Measurements from ENCODE around the gene CCDC194.
A peak's percentile ranks its signal among the peaks of the same experiment; 100 is the strongest.
"Not testable (repeated sequence)": the region's sequence is repeated elsewhere in the genome, so short reads cannot be mapped to it uniquely, and the experiment has no call there.

Gene CCDC194

DNA sequence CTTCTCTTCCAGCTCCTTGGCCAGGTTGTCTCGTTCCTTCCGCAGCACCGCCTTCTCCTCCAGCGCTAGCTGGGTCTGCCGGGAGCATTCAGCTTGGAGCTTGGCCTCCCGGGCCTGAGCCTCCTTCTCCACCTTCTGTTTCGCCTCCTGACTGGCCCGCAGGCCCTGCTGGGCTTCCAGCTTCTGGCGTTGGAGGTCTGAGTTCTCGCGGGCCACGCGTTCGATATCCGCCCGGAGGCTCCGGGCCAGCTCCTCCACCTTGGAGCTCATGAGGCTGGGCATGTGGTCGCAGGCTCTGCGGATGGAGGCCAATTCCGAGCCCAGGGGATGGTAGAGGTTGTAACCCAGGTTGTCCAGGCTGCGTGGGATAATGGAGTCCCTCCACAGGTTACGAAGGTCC lies 28.6 kb downstream of the CCDC194 start:
- DNase-seq = no peak

DNA sequence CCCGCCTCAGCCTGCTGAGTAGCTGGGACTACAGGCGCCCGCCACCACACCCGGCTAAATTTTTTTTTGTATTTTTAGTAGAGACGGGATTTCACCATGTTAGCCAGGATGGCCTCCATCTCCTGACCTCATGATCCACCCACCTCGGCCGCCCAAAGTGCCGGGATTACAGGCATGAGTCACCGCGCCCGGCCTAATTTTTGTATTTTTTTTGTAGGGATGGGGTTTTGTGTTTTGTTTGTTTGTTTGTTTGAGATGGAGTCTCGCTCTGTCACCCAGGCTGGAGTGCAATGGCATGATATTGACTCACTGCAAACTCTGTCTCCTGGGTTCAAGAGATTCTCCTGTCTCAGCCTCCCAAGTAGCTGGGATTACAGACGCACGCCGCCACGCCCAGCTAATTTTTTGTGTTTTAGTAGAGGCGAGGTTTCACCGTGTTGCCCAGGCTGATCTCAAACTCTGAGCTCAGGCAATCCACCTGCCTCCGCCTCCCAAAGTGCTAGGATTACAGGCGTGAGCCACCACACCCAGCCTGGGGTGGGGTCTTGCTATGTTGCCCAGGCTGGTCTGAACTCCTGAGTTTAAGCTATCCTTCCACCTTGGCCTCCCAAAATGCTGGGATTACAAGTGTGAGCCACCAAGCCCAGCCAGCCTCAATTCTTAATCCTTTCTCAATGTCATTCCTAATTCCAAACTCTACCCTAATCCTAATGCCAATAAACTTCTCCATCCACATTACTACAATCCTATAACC lies 30.0 kb downstream of the CCDC194 start:
- not testable (repeated sequence) for DNase-seq

DNA sequence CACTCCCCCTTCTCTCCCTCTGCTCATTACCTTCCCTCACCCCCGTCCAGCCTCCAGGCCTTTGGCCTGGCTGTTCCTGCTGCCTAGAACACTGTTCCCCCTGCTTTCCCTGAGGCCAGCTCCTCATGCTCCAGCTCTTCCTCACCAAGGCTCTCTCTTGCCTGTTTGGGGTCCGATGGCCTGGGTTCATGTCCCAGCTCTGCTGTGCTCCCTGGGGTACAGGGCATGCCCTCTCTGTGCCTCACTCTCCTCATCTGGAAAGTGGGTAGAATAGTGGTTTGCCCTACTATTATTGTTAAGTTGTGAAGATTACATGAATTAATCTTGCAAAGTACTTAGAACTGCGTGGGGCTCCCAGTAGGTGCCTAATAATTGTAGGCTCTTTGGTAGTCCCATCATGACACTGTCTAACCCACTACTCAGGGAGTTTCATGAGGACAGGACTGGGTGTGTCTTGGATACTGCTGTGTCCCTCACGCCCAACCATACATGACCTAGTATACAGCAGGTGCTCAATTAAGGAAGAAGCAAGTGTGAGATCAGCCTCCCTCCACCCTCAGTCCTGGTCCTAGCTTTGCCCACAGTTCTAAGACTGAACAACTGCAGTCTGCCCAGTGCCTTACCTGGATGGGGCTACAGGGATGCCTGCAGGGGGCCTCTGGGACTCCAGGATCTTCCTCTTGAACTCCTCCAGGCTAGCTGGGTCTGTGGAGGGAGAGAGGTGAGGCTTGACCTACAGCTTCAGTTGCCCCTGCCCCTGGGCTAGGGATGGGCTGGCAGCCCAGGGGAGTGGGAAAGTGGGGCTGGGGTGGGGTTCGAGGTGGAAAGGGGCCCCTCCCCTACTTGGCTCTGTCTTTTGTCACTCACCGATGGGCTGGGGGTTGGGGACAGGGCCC lies 33.8 kb downstream of the CCDC194 start:
- no peak for DNase-seq

- DNase-seq = no peak
Measured at GRCh38 chr19:17358395-17358794, 35.6 kb downstream of the CCDC194 start.

DNA sequence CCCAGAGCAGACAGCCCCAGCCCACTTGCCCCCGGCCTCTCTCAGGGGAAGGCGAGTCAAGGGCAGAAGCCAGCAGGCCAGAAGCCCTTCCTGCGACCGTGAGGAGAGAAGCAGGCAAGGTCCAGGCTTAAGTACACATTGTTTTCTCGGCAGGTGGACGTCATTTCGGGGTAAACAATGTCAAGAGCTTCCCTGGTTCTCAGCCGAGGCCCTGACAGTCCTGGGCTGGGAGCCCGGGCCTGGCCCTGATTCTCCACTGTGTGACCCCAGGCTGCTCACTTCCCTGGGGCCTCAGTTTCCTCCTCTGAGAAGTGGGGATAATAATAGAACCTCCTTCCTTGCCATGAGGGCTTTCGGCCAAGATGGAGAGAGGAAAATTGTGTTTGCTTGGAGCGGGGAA lies 36.3 kb downstream of the CCDC194 start:
- no peak for DNase-seq

- no peak for DNase-seq
Measured at GRCh38 chr19:17357078-17357666, 36.8 kb downstream of the CCDC194 start.

DNA sequence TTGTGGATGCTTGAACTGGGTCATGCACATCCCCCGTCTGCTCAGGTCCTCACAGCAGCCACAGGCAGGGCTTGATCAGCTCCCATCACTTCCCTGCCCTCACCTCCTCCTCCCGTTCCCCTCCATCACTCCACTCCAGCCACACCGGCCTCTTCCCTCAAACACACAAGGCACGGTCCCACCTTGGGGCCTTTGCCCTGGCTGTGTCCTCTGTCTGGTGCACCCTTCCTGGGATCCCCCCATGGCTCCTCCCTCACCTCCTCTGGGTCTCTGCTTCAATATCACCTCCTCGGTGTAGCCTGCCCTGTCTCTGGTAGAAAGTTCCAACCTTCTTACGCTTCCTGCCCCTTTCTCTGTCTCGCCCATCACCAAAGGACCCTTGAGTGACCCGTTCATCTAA lies 40.6 kb downstream of the CCDC194 start:
- DNase-seq = no peak

DNA sequence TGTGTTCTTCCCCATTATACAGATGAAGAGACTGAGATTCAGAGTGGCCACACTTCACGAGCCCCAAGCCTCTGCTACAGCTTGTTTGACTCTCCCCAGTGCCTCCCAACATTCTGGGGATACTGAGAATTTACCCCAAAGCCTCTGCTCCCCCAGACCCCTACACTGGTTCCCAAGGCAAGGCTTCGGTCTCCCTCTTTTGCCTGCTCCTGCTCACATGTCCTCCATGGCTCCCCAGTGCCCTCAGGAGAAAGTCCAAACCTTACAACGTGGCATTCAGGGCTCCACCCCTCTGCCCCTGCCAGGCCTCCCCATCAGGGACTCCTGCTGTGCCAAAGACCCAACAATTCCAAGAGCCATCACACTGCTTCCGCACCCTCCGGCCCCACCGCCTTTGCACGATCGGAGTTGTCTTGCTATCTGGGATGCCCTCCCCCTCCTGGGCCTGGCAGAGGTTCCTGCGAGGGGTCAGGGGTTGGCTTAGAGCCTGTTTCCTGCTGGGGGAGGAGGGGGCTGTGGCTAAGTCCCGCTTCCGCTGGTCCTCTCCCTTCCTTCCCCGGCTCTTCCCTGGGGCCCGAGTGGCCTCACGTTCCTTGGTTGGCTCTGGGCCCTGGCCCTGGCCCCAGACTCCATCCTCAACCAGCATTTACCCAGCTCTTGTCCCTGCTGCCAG lies 41.3 kb downstream of the CCDC194 start:
- no peak for DNase-seq

- no peak for DNase-seq
Measured at GRCh38 chr19:17351815-17352435, 42.1 kb downstream of the CCDC194 start.

DNA sequence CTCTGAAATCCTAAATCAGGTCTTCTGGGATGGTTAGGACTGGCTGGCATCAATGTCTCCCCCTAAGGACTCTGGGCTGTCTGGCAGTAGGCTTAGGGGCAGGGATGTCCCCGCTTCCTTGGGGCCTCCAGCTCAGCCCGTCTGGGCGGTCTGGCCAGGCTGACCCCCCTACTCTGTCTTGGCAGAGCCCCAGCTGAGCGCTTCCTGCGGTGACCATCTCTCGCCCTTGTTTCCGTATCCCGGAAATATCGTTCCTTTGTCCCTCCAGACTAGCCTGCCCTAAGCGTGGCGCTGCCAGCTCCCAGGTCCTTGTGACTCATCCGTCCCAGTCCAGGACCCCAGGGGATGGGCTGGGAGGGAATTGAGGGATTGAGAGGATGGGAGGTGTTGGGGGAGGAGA lies 45.3 kb downstream of the CCDC194 start:
- DNase-seq = no peak

GRCh38 chr19:17347877-17348276 lies 46.1 kb downstream of the CCDC194 start:
- DNase-seq = no peak

- DNase-seq = no peak
Measured at GRCh38 chr19:17347361-17347760, 46.6 kb downstream of the CCDC194 start.

DNA sequence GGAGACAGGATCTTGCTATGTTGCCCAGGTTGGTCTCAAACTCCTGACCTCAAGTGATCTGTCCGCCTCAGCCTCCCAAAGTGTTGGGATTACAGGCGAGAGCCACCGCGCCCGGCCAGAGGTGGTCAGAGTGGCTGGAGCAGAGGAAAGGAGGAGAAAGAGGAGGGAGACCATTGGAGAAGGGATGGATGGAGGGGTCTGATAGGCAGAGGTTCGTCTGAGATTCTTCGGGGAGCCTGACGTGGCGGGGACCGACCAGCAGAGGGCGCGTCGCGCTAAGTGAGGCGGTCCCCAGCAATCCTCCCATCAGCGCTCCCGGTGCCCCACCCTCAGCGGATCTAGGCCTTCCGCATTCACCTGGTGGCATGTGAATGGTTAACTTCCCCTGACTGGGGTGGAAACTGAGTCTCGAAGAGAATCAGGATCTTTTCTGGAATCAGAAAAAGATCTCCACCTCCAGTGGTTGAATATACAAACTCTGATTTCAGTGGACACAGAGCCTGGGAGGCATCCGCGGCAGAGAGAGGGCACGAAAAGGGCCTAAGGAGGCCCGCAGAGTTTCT lies 47.8 kb downstream of the CCDC194 start:
- peak; percentile 88 for DNase-seq

GRCh38 chr19:17341845-17342244 lies 52.2 kb downstream of the CCDC194 start:
- no peak for DNase-seq

- DNase-seq = no peak
Measured at GRCh38 chr19:17341386-17341785, 52.6 kb downstream of the CCDC194 start.

DNA sequence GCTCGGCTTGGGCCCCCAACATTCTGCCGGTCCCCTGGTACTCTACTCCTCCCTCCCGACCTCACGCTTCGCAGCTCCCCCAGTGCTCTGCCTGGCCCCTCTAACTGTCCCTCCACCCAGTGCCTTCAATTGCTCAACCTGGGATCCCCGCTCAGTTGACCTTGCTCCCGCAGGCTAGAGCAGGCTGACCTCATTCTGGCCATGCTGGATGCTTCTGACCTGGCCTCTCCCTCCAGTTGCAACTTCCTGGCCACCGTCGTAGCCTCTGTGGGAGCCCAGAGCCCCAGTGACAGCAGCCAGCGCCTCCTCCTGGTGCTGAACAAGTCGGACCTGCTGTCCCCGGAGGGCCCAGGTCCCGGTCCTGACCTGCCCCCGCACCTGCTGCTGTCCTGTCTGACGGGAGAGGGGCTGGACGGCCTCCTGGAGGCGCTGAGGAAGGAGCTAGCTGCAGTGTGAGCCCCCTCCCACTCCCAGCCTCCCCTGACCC lies 53.1 kb downstream of the CCDC194 start:
- no peak for DNase-seq

Measured in OCI-M1 (cell line).